ENCODE results near the gene GALR2.

DNA sequence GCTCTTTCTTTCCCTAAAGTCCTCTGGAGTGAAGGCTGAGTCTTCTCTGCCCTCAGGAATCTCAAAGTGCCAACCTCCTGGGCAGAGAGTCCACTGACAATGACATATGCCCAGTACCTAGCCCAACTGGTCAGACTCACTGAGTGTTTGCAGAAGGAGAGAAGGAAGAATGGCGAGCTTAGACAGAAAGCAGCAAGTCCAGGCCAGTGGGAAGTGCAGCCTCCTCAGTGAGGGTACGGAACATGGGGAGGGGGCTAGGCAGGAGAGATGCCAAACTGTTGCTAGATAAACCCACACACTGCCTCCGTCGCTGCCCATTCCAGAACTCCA lies 28.3 kb downstream of the GALR2 start:
- TF ChIP-seq, protein P1, sequence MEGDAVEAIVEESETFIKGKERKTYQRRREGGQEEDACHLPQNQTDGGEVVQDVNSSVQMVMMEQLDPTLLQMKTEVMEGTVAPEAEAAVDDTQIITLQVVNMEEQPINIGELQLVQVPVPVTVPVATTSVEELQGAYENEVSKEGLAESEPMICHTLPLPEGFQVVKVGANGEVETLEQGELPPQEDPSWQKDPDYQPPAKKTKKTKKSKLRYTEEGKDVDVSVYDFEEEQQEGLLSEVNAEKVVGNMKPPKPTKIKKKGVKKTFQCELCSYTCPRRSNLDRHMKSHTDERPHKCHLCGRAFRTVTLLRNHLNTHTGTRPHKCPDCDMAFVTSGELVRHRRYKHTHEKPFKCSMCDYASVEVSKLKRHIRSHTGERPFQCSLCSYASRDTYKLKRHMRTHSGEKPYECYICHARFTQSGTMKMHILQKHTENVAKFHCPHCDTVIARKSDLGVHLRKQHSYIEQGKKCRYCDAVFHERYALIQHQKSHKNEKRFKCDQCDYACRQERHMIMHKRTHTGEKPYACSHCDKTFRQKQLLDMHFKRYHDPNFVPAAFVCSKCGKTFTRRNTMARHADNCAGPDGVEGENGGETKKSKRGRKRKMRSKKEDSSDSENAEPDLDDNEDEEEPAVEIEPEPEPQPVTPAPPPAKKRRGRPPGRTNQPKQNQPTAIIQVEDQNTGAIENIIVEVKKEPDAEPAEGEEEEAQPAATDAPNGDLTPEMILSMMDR (IDR thresholded peaks at IDR 0.05; ENCODE audit: low read depth, low read length) = no peak
- TF ChIP-seq POLR2A (IDR thresholded peaks at IDR 0.05; ENCODE audit: extremely low read depth, insufficient read length) = no peak
